Measurements from ENCODE around the gene KCNMA1.

KCNMA1 gene

GRCh38 chr10:77180794-77181193 is 456.8 kb downstream of the KCNMA1 start:
- Histone ChIP-seq H3K36me3 (ENCODE audit: insufficient read depth) (no peaks in the 10 kb centered on the region), H4K20me1 (ENCODE audit: insufficient read depth) (no peaks in the 10 kb centered on the region), H2AFZ (ENCODE audit: low read depth) (no peak overlapping the region), H3K79me2 (ENCODE audit: insufficient read depth, low read depth) (no peaks in the 10 kb centered on the region), H3K27me3 (ENCODE audit: insufficient read depth, low read depth) (no peaks in the 10 kb centered on the region), H3K9ac (no peak overlapping the region), H3K27ac (no peak overlapping the region), H3K4me1 (ENCODE audit: low read depth, poor library complexity, severe bottlenecking) (peaks cover 12% of the 10 kb centered on the region), H3K4me3 (IDR thresholded peaks at IDR 0.05; ENCODE audit: insufficient read depth, low read depth, low read length) (no peak overlapping the region), H3K4me2 (no peak overlapping the region)
- TF ChIP-seq CTCF (conservative IDR thresholded peaks at IDR 0.05; ENCODE audit: low read depth, low read length) = no peak

GRCh38 chr10:77180104-77180503 is 457.5 kb downstream of the KCNMA1 start:
- Histone ChIP-seq H3K36me3 (ENCODE audit: insufficient read depth) (no peaks in the 10 kb centered on the region), H3K4me2 (no peak overlapping the region), H2AFZ (ENCODE audit: low read depth) (no peak overlapping the region), H4K20me1 (ENCODE audit: insufficient read depth) (no peaks in the 10 kb centered on the region), H3K27ac (no peak overlapping the region), H3K79me2 (ENCODE audit: insufficient read depth, low read depth) (no peaks in the 10 kb centered on the region), H3K9ac (no peak overlapping the region), H3K4me1 (ENCODE audit: low read depth, poor library complexity, severe bottlenecking) (peaks cover 19% of the 10 kb centered on the region), H3K27me3 (ENCODE audit: insufficient read depth, low read depth) (no peaks in the 10 kb centered on the region), H3K4me3 (IDR thresholded peaks at IDR 0.05; ENCODE audit: insufficient read depth, low read depth, low read length) (no peak overlapping the region)
- TF ChIP-seq CTCF (conservative IDR thresholded peaks at IDR 0.05; ENCODE audit: low read depth, low read length) = no peak

DNA sequence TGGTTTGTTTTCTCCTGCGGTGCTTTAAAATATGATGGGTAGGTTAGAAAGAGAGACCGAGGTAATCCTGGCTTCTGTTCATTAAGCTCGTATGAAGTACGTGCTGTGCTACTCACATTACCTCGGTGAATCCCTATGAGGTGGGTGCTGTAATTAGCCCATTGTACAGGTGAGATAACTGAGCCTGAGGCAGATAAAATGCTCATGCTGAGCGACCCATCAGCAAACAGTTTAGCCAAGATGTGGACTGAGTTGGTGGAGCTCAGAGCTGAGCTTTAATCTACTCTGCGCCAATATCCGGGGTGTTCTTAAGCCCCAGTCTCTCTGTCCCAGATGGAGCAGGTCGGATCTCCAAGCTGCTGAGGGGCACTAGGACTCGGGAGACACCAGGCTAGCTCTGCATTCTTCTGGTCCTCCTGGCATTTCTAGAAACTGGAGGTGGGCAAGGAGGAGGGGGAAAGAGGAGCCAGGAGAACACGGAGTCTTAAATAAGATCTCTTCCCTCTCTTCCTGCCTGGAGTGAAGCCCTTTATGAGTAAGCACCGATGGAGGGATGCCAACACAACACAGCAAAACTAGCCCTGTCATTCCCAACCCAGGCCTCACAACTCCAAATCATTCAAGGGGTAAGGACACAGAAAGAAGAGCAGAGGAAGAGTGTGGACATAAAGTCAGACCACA is 458.5 kb downstream of the KCNMA1 start:
- Histone ChIP-seq H3K79me2 (ENCODE audit: insufficient read depth, low read depth) (no peaks in the 10 kb centered on the region), H4K20me1 (ENCODE audit: insufficient read depth) (no peaks in the 10 kb centered on the region), H3K27me3 (ENCODE audit: insufficient read depth, low read depth) (no peaks in the 10 kb centered on the region), H3K36me3 (ENCODE audit: insufficient read depth) (no peaks in the 10 kb centered on the region), H3K4me3 (IDR thresholded peaks at IDR 0.05; ENCODE audit: insufficient read depth, low read depth, low read length) (no peak overlapping the region), H2AFZ (ENCODE audit: low read depth) (no peak overlapping the region), H3K4me2 (no peak overlapping the region), H3K27ac (no peak overlapping the region), H3K9ac (no peak overlapping the region), H3K4me1 (ENCODE audit: low read depth, poor library complexity, severe bottlenecking) (peaks cover 21% of the 10 kb centered on the region)
- TF ChIP-seq CTCF (conservative IDR thresholded peaks at IDR 0.05; ENCODE audit: low read depth, low read length) = no peak

DNA sequence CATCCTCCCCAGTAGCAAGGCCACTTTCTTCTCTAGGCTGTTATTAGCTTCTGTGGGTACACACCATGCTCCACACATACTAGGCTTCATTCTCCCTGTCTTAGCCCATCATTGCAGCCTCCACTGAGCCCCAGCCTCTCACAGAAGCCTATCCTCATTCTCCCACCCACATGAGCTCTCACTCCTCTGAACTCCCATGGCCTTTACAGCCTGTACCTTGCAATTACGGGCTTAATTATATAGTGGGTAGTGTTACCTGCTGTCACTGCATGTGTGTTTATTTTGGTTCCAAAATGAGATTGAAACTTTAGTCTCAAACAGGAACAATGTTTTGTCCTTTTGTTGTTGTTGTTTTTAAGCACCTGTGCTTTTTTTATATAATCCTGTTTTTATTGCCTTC is 460.0 kb downstream of the KCNMA1 start:
- Histone ChIP-seq H3K27me3 (ENCODE audit: insufficient read depth, low read depth) (no peaks in the 10 kb centered on the region), H3K4me2 (no peak overlapping the region), H3K79me2 (ENCODE audit: insufficient read depth, low read depth) (no peaks in the 10 kb centered on the region), H4K20me1 (ENCODE audit: insufficient read depth) (no peaks in the 10 kb centered on the region), H3K36me3 (ENCODE audit: insufficient read depth) (no peaks in the 10 kb centered on the region), H3K4me3 (IDR thresholded peaks at IDR 0.05; ENCODE audit: insufficient read depth, low read depth, low read length) (no peak overlapping the region), H3K27ac (no peak overlapping the region), H3K4me1 (ENCODE audit: low read depth, poor library complexity, severe bottlenecking) (peaks cover 21% of the 10 kb centered on the region), H2AFZ (ENCODE audit: low read depth) (no peak overlapping the region), H3K9ac (no peak overlapping the region)
- no peak for TF ChIP-seq CTCF (conservative IDR thresholded peaks at IDR 0.05; ENCODE audit: low read depth, low read length)

All from KMS-11 (cell line).